HL-60 (cell line): ENCODE results near the gene LINC00632.

ENCODE experiments used
- CTCF ChIP-seq: IDR thresholded peaks from one replicate; pipeline ENCODE4 v1.5.1; 2011; ENCODE audit warnings: low read length, control low read depth, inconsistent platforms; ENCODE audit not compliant: insufficient read depth
- GABPA ChIP-seq: IDR thresholded peaks from 2 replicates; pipeline ENCODE4 v1.6.1; 2012; ENCODE audit warnings: low read depth
- POLR2AphosphoS5 ChIP-seq: IDR thresholded peaks from 2 replicates; pipeline ENCODE4 v1.6.1; 2012; ENCODE audit warnings: low read depth
- REST ChIP-seq: IDR thresholded peaks from 2 replicates; pipeline ENCODE4 v1.6.1; 2012; ENCODE audit warnings: low read depth; ENCODE audit not compliant: insufficient replicate concordance

- TF ChIP-seq REST (no peak), CTCF (no peak), POLR2AphosphoS5 (no peak), GABPA (no peak)
Measured at GRCh38 chrX:140697618-140698017, 11.9 kb upstream of the LINC00632 start.
